SKM-1 (cell line): ENCODE results near the gene CHGA.

Source experiments
- DNase-seq: peaks from one replicate; lab custom pipeline; 2025; ENCODE audit not compliant: unreplicated experiment; lab: John Stamatoyannopoulos, UW

CHGA gene

GRCh38 chr14:92959761-92960680, 37.1 kb downstream of the CHGA start:
- DNase-seq = no peak

DNA sequence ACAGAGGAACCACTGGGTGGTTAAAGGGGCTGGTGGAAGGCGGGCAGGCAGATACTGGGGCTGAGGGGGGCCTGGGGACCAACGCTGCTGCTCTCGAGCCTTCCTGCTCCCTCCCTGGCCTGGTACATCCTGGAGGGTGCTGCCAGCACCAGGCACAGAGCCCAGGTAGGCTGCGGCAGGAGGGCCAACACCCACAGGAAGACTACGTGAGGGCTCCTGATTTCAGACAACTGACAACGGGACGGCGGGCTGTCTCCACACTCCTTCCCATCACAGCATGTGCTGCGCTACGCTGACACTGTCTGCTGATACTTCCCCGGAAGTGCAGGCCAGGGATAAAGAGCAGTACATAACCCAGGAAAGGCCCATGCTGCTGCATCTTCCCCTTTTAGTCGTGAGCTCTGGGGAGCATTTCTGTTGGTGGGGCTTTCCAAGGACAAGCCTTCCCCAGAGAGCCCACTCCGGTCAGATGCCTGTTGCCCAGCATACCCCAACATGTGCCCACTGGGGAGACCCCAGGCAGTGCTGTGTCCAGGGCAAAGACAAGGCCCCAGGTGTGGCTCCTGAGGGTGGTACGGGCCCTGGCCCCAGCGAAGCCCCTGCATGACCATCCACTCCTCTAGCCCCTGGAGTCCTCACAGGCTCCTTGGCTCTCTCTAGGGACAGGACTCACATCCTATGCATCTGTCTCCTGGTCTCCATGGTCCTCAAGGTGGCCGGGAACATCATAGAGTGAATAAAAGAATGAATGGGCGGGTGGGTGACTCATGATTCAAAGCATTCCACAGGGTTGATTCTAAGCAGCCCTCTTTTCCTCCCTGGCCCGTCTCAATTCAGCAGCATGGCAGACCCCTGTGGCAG, 38.0 kb downstream of the CHGA start:
- no peak for DNase-seq

GRCh38 chr14:92961567-92961855, 38.6 kb downstream of the CHGA start:
- no peak for DNase-seq

DNA sequence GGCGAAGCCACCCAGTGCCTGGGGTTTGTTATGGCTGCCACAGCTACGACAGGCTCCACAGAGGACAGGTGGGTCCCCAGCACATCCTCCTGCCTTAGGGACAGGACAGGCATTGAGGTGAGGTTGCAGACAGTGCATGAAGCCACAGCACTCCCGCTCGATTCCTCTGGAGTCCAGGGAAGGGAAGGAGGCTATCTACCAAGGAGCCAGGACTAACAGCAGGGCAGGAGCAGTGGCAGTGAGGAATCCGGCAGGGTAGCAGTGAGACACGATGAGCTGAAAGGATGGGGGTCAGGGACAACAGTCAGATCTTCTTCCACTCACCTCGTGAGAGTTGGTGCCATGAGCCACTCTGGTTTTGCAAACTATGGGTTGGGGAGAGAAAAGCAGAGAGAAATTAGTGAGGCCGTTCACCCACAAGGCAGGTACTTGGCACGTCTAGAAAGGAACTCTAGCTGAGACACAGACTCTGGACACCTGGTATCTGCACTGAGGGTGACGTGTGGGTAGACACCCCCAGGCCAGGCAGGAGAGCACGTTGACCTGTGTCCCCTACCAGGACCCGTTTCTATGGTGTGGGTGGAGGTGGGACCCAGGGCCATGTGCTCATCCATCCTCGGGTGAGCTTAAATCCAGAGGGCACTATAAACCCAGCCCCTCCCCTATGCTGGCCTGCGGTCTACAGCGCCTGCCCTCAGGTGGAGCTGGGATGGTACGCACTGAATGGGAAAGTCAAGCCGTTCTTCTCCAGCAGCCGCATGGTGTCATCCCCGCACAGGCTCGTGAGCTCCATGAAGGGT, 39.3 kb downstream of the CHGA start:
- no peak for DNase-seq

DNA sequence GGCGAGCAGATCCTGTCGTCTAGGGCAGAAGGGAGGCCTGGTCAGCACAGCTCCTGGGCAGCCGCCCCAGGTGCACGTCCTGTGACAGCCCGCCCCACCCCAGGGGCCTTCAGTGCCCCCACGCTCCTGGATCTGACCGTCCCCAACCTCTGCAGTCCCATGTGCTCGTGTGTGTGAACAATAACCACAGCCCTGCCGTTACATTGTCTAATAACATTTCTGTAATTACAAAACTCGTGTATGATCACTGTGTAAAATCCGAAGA, 39.8 kb downstream of the CHGA start:
- no peak for DNase-seq

- no peak for DNase-seq
Measured at GRCh38 chr14:92963301-92964123, 40.6 kb downstream of the CHGA start.

GRCh38 chr14:92964124-92965109, 41.5 kb downstream of the CHGA start:
- no peak for DNase-seq

GRCh38 chr14:92965281-92965680, 42.3 kb downstream of the CHGA start:
- no peak for DNase-seq

- DNase-seq = no peak
Measured at GRCh38 chr14:92967346-92967926, 44.5 kb downstream of the CHGA start.

DNA sequence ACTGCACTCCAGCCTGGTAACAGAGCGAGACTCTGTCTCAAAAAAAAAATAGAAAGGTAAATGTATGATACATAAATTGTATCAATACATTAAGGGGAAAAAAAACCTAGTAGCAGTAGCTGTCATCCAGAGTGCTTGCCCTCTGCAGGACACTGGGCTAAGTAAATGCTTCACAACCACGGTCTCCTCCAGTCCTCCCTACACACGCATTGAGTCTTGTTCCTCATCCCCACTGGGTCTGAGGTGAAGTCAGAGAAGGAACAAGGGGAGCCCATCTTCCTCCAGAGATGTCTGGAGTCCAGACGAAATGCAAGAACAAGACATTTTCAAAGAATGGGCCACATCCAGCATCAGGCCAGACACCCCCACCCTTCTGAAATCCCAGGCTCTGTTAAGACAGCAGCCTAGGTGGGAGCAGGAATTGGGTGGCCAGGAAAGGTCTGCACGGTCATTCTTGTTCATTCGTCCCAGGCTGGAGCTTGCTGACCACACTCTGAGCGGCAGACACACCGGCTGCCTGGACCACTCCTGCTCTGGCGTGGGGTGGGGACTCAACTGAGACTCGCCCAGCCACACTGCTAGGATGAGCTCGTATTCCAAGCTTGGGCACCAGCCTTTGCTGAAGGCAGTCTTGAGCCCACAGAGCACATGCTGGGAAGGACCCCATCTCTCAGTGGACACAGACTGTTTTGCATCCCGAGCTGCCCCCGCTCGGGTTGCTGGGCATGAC, 45.5 kb downstream of the CHGA start:
- no peak for DNase-seq

DNA sequence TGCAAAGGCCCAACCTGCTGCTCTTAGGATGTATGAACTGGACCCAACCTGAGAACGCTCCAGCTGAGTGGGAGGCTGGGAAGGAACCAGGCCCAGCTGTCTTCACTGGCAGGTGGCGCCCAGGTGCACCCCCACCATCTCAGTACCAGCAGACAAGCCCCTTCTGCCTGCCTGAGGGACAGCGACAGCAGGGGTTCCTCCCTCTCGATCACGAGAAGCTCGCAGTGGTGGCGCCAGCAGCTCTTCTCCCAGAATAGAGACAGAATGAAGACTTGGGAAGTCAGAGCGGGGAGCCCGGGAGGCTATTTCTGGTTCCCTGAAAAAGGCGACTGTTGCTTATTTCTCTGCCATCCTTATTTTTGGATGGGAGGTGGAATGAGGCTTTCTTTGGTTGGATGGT, 46.5 kb downstream of the CHGA start:
- no peak for DNase-seq

- DNase-seq = no peak
Measured at GRCh38 chr14:92969871-92970270, 46.9 kb downstream of the CHGA start.

- no peak for DNase-seq
Measured at GRCh38 chr14:92970271-92970670, 47.3 kb downstream of the CHGA start.

DNA sequence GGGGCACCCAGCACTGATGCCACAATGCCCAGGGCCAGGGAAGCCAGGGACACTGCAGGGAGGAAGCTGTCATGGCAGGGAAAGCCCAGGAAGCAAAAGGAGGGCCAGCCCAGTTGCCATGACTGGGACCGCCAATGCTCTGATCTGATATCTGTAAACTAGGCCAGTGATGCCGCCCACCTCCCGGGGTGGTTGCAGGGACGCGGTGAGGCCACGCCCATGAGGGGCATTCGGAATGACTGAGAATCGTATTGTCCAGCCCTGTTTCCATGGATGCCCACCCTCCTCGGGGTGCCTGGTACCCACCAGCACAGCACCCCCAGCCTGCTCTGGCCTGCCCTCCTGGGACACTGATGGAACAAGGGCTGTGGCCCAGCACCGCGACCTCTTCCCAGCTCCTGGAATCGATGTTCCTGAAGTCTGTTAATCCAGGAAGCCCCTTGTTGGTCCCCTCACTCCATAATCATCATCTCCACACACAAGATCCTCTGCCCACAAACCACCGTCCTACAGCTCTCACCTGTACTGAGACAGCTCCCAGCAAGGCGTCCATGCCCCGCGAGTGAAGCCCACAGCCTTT, 48.7 kb downstream of the CHGA start:
- no peak for DNase-seq

- no peak for DNase-seq
Measured at GRCh38 chr14:92973261-92973797, 50.4 kb downstream of the CHGA start.

DNA sequence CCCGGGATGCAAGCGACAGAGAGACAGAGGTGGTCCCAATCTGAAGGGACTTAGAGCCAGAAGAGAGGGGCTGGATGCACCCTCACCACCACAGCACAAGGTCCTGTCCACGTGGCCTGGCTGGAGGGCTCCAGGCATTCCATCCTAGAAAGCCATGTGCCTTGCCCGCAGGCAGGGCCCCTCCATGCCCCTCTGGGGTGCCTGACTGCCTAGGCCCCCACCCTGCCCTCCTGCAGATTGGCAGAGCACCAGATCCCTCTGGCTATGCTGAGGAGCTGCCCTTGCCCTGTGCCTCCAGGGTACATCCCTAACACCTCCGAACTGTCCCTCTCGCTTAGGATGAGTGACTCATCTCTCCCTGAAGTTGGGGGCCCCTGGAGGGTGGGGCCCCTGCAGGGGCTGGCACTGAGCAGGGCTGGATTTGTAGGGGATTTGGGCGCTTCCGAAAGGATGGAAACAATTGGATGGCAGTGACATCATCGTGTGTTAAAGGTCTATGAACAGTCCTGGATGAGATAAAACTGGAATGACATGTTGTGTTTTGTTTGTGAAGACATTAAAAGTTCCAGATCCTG, 50.9 kb downstream of the CHGA start:
- DNase-seq = no peak

- no peak for DNase-seq
Measured at GRCh38 chr14:92974541-92975345, 51.8 kb downstream of the CHGA start.
